Bronchial epithelial cell (primary cell): Measurements from ENCODE around the gene IL34. TPM values are rescaled to one million over a fixed set of nuclear protein-coding genes. Genes with fewer than 3 reads are reported as not detected.

Source experiments
- DNase-seq: peaks from one replicate; pipeline ENCODE4 v3.0.0-alpha.2; 2010; ENCODE audit warnings: low read depth
- FAIRE-seq: peaks from 2 replicates; lab custom pipeline; 2011; peaks lifted over from hg19 to GRCh38; lab: Jason Lieb, UNC
- H3K27me3 ChIP-seq: 2 replicates; pipeline ENCODE4 v1.5.1; 2011; ENCODE audit warnings: low read length; ENCODE audit not compliant: control insufficient read depth, insufficient read depth
- H3K36me3 ChIP-seq: 2 replicates; pipeline ENCODE4 v1.5.1; 2011; ENCODE audit warnings: low read length; ENCODE audit not compliant: control insufficient read depth, insufficient read depth
- H3K4me3 ChIP-seq: 2 replicates; pipeline ENCODE4 v1.5.1; 2011; ENCODE audit warnings: mild to moderate bottlenecking, low read depth, low read length, control low read depth
- CTCF ChIP-seq: IDR thresholded peaks from 2 replicates; pipeline ENCODE4 v1.5.1; 2011; ENCODE audit warnings: mild to moderate bottlenecking, moderate library complexity, low read length, control low read depth, inconsistent platforms; ENCODE audit not compliant: insufficient read depth, severe bottlenecking
- total RNA-seq: library from RNA; depleted of rRNA; stranded (reverse); fragments of >200 nt; gene quantifications from 2 replicates; pipeline ENCODE4 v1.2.1, GENCODE V29; 2014

IL34 gene
- 0.26 and 2.0 TPM in 2 replicates for total RNA-seq

GRCh38 chr16:70646260-70647241 is at the start of gene IL34:
Gene IL34 (plus strand): TSS chr16:70646559. CDS start chr16:70646948, 389 bp downstream.
- H3K36me3 ChIP-seq, result no peaks in the 10 kb centered on the region
- H3K4me3 ChIP-seq, result no peak within 1 kb of the TSS
- no peaks in the 10 kb centered on the region for H3K27me3 ChIP-seq
- FAIRE-seq (no peak), DNase-seq (no peak)
- no peak for TF ChIP-seq CTCF

GRCh38 chr16:70597135-70597835 is 49.1 kb upstream of the IL34 start:
- TF ChIP-seq CTCF, result no peak
- Histone ChIP-seq H3K36me3 (no peaks in the 10 kb centered on the region), H3K27me3 (no peaks in the 10 kb centered on the region), H3K4me3 (no peak overlapping the region)
- FAIRE-seq (no peak), DNase-seq (no peak)

GRCh38 chr16:70598937-70599503 is 47.3 kb upstream of the IL34 start:
- H3K4me3 ChIP-seq, result no peak overlapping the region
- FAIRE-seq (no peak), DNase-seq (no peak)
- TF ChIP-seq CTCF, result no peak
- no peaks in the 10 kb centered on the region for H3K36me3 ChIP-seq
- no peaks in the 10 kb centered on the region for H3K27me3 ChIP-seq

GRCh38 chr16:70600730-70601129 is 45.6 kb upstream of the IL34 start:
- no peak for DNase-seq
- H3K27me3 ChIP-seq, result no peaks in the 10 kb centered on the region
- no peak overlapping the region for H3K4me3 ChIP-seq
- H3K36me3 ChIP-seq, result no peaks in the 10 kb centered on the region
- no peak for TF ChIP-seq CTCF
- FAIRE-seq, result no peak

- FAIRE-seq (no peak), DNase-seq (no peak)
- Histone ChIP-seq H3K4me3 (no peak overlapping the region), H3K36me3 (no peaks in the 10 kb centered on the region), H3K27me3 (no peaks in the 10 kb centered on the region)
- no peak for TF ChIP-seq CTCF
Observed at GRCh38 chr16:70601576-70602575, 44.5 kb upstream of the IL34 start.
